Colonic mucosa (tissue), 4 donors: ENCODE data around the gene LUZP2. TPM values are rescaled to one million over a fixed set of nuclear protein-coding genes. Genes with fewer than 3 reads are reported as not detected.

Source experiments
- DNase-seq: peaks from one replicate; pipeline ENCODE4 v3.0.0-alpha.2; 2020
- H3K27ac ChIP-seq: fragments of 200-600 bp; one replicate; pipeline ENCODE4 v1.8.0; 2021
- H3K27me3 ChIP-seq: fragments of 200-600 bp; one replicate; pipeline ENCODE4 v1.8.0; 2021
- H3K36me3 ChIP-seq: fragments of 200-600 bp; one replicate; pipeline ENCODE4 v1.8.0; 2021
- H3K4me1 ChIP-seq: fragments of 200-600 bp; one replicate; pipeline ENCODE4 v1.8.0; 2021; ENCODE audit warnings: mild to moderate bottlenecking
- H3K4me3 ChIP-seq: fragments of 200-600 bp; one replicate; pipeline ENCODE4 v1.8.0; 2021
- H3K9ac ChIP-seq, 2 donors: one replicate each; pipeline ENCODE4 v1.7.0; 2013; ENCODE audit warnings: control low read depth in 2 of 2, low read depth in 2 of 2, low read length in 2 of 2
- H3K9me3 ChIP-seq: fragments of 200-600 bp; one replicate; pipeline ENCODE4 v1.8.0; 2021
- intact Hi-C: fragments of 100-400 bp; cut with DNase I; formaldehyde crosslinking; loops from one replicate; pipeline ENCODE4 v1.14.1; 2022
- total RNA-seq, 2 donors: library from RNA; stranded (reverse); fragmentation: NEBNext Ultra II Directional in 1 of 2; extraction: Animal tissue kit (Norgen Biotek cat#: 25700) in 1 of 2; gene quantifications; one replicate each; pipeline ENCODE4 v1.2.1, GENCODE V29; 2021
- TF ChIP-seq, protein P1 (sequence below): fragments of 200-600 bp; IDR thresholded peaks from one replicate; pipeline ENCODE4 v1.8.0; 2022; ENCODE audit warnings: antibody characterized with exemption, mild to moderate bottlenecking
- donor health status: healthy.
- donor health status: DM: no; HTN: no; CAD: no.
- donor health status: DM: no; HTN: no; CAD: no.

Gene LUZP2
- total RNA-seq, 2 donors from 2014 or later, result 0.57 to 1.3 TPM

DNA sequence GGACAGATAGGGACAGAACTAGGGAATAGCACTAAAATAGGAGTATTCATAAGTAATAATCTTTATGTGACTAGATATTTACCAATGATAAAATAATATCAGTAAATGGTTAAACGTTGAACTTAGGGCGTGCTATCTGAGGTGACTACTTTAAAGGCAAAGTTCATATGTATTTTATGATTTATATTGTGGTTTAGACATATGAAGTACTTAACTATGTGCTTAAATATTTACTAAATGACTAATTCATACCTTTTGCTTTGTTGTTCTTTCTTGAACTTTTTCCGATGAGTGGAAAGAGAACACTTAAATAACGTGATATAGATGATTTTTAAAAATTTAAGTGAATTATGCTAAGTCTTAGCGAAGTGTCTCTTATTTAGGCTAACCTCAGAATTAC lies 14.7 kb downstream of the LUZP2 start:
- no peaks in the 10 kb centered on the region for H3K27me3 ChIP-seq
- H3K4me1 ChIP-seq, result no peaks in the 10 kb centered on the region
- no peak for DNase-seq
- no peak overlapping the region for H3K9ac ChIP-seq
- intact Hi-C loops, result no loop called here
- no peak overlapping the region for H3K4me3 ChIP-seq
- TF ChIP-seq, protein P1, sequence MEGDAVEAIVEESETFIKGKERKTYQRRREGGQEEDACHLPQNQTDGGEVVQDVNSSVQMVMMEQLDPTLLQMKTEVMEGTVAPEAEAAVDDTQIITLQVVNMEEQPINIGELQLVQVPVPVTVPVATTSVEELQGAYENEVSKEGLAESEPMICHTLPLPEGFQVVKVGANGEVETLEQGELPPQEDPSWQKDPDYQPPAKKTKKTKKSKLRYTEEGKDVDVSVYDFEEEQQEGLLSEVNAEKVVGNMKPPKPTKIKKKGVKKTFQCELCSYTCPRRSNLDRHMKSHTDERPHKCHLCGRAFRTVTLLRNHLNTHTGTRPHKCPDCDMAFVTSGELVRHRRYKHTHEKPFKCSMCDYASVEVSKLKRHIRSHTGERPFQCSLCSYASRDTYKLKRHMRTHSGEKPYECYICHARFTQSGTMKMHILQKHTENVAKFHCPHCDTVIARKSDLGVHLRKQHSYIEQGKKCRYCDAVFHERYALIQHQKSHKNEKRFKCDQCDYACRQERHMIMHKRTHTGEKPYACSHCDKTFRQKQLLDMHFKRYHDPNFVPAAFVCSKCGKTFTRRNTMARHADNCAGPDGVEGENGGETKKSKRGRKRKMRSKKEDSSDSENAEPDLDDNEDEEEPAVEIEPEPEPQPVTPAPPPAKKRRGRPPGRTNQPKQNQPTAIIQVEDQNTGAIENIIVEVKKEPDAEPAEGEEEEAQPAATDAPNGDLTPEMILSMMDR, result no peak
- H3K27ac ChIP-seq, result no peak overlapping the region
- no peaks in the 10 kb centered on the region for H3K36me3 ChIP-seq
- no peaks in the 10 kb centered on the region for H3K9me3 ChIP-seq

DNA sequence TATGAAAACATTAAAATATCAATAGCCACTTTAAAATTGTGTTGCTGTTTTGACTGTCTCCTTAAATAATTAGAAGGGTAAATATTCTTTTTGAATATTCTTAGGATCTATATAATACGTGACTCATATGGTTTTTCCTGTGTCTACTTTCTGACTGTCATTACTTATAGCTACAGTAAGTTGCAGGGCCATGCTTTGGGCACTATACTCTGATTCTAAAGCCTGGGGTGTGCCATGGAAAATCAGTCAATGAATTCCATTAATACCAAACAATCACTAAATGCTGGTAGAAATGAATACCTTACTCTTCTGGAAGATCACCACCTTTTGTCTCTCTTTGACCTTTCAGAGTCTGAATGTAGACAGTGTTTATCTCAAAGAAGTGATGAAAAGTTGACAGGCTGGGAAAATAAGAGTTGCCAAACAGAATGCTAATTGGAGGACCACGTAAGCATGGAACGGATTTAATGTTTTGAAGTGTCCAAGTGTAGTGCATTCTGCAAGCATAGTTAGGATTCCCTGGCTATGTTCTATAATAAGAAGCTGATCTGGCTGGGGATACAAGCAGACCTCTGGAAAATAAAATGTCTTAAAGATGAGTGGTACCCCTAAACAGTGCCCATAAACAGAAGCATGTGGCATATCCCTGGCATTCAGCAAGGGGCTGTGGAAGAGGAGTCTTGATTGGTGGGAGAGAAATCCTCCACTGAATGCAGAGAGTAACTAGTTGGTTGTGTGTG lies 16.8 kb downstream of the LUZP2 start:
- H3K4me3 ChIP-seq, result no peak overlapping the region
- no peaks in the 10 kb centered on the region for H3K9me3 ChIP-seq
- H3K4me1 ChIP-seq, result no peaks in the 10 kb centered on the region
- no peak overlapping the region for H3K27ac ChIP-seq
- H3K9ac ChIP-seq, result no peak overlapping the region
- intact Hi-C loops, result no loop called here
- no peak for DNase-seq
- TF ChIP-seq, protein P1, result no peak
- no peaks in the 10 kb centered on the region for H3K27me3 ChIP-seq
- no peaks in the 10 kb centered on the region for H3K36me3 ChIP-seq

DNA sequence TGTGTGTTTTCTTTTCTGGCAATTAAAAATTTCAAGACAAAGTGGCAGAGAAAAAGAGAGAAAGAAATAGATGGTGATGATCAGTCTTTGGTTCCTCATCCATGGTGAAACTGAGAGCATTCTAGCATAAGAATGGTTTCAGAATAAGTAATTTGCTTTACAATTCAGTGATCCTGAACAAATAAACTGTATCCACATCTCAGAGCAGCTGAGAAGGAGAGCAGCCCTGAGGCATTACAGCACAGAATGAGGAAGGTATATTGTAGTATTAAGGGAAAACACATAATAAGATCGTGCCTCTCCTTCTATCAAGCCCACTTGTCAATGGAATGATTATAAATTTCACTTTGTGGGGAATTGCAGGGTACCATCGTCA lies 17.4 kb downstream of the LUZP2 start:
- H3K27ac ChIP-seq, result no peak overlapping the region

DNA sequence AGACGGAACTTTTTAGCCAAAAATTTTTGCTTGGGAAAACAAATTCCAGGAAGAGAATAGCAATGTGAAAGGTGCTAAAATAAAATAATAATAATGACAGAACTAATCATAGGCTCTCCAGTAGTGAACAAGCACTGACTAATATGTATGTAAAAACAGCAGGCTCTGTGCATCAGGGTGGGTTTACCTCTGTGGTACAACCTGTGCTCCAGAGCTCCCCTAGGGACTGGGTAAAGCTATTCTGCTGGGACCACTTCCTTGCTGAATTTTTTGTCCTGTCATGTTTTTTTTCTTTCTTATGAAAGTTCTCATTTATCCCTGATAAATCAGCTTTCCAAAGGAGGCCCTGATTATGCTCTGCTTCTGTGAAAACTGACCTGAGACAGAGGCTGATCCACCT lies 18.8 kb downstream of the LUZP2 start:
- Histone ChIP-seq H3K4me1 (no peaks in the 10 kb centered on the region), H3K36me3 (no peaks in the 10 kb centered on the region), H3K27me3 (no peaks in the 10 kb centered on the region), H3K9me3 (no peaks in the 10 kb centered on the region), H3K27ac (no peak overlapping the region), H3K9ac (no peak overlapping the region), H3K4me3 (no peak overlapping the region)
- no peak for DNase-seq
- TF ChIP-seq, protein P1, result no peak
- intact Hi-C loops, result no loop called here

More for the DNA sequence above, 17.4 kb downstream of the LUZP2 start:
- no peak for DNase-seq
- no peaks in the 10 kb centered on the region for H3K27me3 ChIP-seq
- no peaks in the 10 kb centered on the region for H3K36me3 ChIP-seq
- no peak overlapping the region for H3K9ac ChIP-seq
- no peaks in the 10 kb centered on the region for H3K4me1 ChIP-seq
- intact Hi-C loops, result no loop called here
- no peaks in the 10 kb centered on the region for H3K9me3 ChIP-seq
- no peak overlapping the region for H3K4me3 ChIP-seq
- TF ChIP-seq, protein P1, result no peak

DNA sequence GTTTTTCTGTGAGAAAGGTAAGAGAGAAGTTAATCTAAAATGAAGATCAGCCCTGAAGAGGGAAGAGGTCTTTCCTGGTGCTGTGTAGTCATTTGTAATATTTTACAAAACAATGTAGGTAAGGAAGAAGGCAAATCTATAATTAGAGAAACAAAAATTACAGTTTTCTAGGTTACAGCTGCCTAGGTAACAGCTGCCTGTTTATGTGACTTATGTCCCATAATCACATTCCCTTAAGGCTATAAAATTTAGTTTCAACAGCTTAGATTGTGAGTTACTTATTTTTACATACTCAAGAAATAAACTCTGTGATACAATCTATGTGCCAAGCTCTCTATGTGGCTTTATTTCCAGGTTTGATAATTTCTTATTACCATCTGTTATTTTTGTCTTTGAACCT lies 19.8 kb downstream of the LUZP2 start:
- Histone ChIP-seq H3K9ac (no peak overlapping the region), H3K4me1 (no peaks in the 10 kb centered on the region), H3K27ac (no peak overlapping the region), H3K4me3 (no peak overlapping the region), H3K9me3 (no peaks in the 10 kb centered on the region), H3K27me3 (no peaks in the 10 kb centered on the region), H3K36me3 (no peaks in the 10 kb centered on the region)
- DNase-seq, result no peak
- TF ChIP-seq, protein P1, result no peak
- intact Hi-C loops, result no loop called here
